Measurements from ENCODE around the gene LILRB2. TPM values are rescaled to one million over a fixed set of nuclear protein-coding genes. Genes with fewer than 3 reads are reported as not detected.

Gene LILRB2
- total RNA-seq, 2 donors from 2014 or later: not detected

Small RNAs within 50 kb of the gene (microRNA-seq; reads per million reads assigned to microRNA genes)
- gene MIR4752 (ENCODE audit: borderline microRNAs expressed): not detected

Other genes with a start within 250 kb of the LILRB2 start
- not detected for gene VSTM1, start 217.2 kb downstream of the LILRB2 start, total RNA-seq
- gene TARM1, start 199.7 kb downstream of the LILRB2 start, total RNA-seq: not detected
- under 1 TPM; 0.20 to 0.44 TPM for gene OSCAR, start 180.3 kb downstream of the LILRB2 start, total RNA-seq
- gene NDUFA3, start 178.3 kb downstream of the LILRB2 start, total RNA-seq: 100 to 1,000 TPM; 196 to 229 TPM
- gene TFPT, start 165.5 kb downstream of the LILRB2 start, total RNA-seq: 10 to 100 TPM; 19.5 to 21.6 TPM
- gene PRPF31, start 165.4 kb downstream of the LILRB2 start, total RNA-seq: 10 to 100 TPM; 79.0 to 85.5 TPM
- gene CNOT3, start 143.3 kb downstream of the LILRB2 start, total RNA-seq: 10 to 100 TPM; 78.9 to 82.7 TPM
- gene LENG1, start 121.4 kb downstream of the LILRB2 start, total RNA-seq: 1 to 10 TPM; 3.6 to 4.0 TPM
- 10 to 100 TPM; 32.7 to 46.6 TPM for gene TMC4, start 108.0 kb downstream of the LILRB2 start, total RNA-seq
- 100 to 1,000 TPM; 126 to 131 TPM for gene MBOAT7, start 91.5 kb downstream of the LILRB2 start, total RNA-seq
- 10 to 100 TPM; 26.0 to 27.5 TPM for gene TSEN34, start 89.8 kb downstream of the LILRB2 start, total RNA-seq
- gene RPS9, start 80.3 kb downstream of the LILRB2 start, total RNA-seq: 1,000 to 10,000 TPM; 1,302 to 1,460 TPM
- gene LILRB3, start 58.1 kb downstream of the LILRB2 start, total RNA-seq: not detected
- gene LILRA6, start 38.3 kb downstream of the LILRB2 start, total RNA-seq: not detected
- gene LILRB5, start 23.8 kb downstream of the LILRB2 start, total RNA-seq: not detected
- not detected for gene LILRA5, start 32.1 kb upstream of the LILRB2 start, total RNA-seq
- gene LILRA4, start 58.1 kb upstream of the LILRB2 start, total RNA-seq: not detected
- not detected for gene LAIR1, start 83.8 kb upstream of the LILRB2 start, total RNA-seq
- 1 to 10 TPM; 1.0 to 2.0 TPM for gene TTYH1, start 134.4 kb upstream of the LILRB2 start, total RNA-seq
- gene LENG8, start 168.1 kb upstream of the LILRB2 start, total RNA-seq: 100 to 1,000 TPM; 139 to 171 TPM
- gene LENG9, start 182.7 kb upstream of the LILRB2 start, total RNA-seq: 1 to 10 TPM; 2.5 to 3.5 TPM
- gene CDC42EP5, start 192.2 kb upstream of the LILRB2 start, total RNA-seq: under 1 TPM in 1 of 2 donors, not detected in 1; 0.49 TPM
- gene LAIR2, start 221.7 kb upstream of the LILRB2 start, total RNA-seq: not detected